HG03439 (cell line): ENCODE measurements around the gene SLC12A8.

Experiments
- ATAC-seq: cut with Tn5 transposase; IDR thresholded peaks from one replicate; pipeline ENCODE4 v1.9.1; 2021; ENCODE audit warnings: mild to moderate bottlenecking, moderate library complexity; ENCODE audit not compliant: unreplicated experiment

Gene SLC12A8, protein sequence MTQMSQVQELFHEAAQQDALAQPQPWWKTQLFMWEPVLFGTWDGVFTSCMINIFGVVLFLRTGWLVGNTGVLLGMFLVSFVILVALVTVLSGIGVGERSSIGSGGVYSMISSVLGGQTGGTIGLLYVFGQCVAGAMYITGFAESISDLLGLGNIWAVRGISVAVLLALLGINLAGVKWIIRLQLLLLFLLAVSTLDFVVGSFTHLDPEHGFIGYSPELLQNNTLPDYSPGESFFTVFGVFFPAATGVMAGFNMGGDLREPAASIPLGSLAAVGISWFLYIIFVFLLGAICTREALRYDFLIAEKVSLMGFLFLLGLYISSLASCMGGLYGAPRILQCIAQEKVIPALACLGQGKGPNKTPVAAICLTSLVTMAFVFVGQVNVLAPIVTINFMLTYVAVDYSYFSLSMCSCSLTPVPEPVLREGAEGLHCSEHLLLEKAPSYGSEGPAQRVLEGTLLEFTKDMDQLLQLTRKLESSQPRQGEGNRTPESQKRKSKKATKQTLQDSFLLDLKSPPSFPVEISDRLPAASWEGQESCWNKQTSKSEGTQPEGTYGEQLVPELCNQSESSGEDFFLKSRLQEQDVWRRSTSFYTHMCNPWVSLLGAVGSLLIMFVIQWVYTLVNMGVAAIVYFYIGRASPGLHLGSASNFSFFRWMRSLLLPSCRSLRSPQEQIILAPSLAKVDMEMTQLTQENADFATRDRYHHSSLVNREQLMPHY

DNA sequence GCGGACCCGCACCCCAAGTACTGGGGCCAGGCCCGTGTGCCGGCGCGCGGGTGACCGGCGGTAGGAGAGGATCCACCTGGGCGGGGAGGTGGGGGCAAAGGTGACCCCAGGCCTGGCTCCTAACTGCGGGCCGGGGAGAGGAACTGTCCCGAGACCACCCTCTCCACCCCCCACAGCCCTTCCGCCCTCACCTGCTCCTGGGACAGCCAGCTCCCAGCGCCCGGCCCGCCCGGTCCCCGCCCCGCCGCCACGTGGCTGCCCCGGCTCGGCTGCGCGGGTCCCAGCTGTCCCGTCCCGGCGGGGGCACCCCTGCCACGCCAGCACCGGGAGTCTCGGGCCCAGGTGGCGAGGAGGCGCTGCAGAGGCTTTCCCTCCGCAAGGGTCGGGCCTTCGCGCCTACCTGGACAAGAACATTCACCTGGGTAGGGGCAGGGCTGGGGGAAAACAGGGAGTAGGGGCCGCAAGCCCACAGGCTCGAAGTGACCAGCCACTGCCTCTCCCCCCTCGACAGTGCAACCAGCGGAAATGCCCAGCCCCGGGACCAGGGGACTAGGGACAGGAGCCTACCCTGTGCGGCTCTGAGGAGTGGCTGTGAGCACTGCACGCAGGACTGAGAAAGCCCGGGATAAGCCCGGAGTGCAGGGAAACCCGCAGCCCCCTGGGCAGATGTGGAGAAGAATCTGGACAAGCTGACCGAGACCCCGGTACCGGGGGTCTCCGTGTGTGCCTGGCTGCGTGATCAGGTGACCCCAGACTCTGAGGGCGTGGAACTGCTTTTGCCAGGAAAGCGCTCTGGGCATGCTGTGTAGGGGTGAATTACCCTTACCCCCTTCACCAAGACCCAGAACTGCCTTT, at the start of gene SLC12A8:
Gene SLC12A8 (minus strand): TSS at position 240 of the 855 bp plus-strand sequence. CDS start 1,399 bp downstream, outside the sequence.
- ATAC-seq, result no peak

DNA sequence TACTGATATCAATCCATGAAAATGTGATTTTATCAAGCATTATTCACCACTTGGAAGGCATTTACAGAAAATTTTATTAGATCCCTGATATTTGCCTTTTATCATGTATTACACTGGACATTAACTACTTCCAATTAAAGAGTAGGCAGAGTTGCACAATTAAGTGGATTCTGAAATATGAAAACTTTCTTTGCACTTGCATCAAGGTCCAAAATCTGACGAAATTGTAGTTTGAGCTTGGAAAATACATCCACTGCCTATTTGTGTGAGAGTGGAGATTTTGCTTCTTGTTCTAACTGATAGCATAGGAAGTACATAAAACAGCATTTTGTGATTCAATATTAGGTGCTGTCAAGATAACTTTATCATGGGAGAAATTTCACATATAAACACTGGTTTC, 49.6 kb upstream of the SLC12A8 start:
- ATAC-seq, result no peak

DNA sequence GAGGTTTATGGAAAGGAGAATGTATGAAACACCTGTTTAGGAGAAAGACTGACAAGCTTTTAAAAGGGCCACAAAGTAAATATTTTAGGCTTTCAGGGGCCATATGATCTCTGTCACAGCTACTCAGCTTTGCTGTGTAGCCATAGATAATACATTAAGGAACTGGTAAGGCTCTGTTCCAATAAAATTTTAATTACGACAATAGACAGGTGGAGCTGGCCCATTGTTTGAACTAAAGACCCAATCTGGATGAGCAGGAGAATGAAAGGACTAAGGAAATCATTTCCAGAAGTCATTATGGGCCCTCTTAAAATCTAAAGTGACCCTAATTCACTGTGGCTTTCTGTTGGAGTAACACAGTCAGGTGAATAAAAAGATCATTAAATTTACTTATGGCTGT, 48.5 kb upstream of the SLC12A8 start:
- no peak for ATAC-seq

DNA sequence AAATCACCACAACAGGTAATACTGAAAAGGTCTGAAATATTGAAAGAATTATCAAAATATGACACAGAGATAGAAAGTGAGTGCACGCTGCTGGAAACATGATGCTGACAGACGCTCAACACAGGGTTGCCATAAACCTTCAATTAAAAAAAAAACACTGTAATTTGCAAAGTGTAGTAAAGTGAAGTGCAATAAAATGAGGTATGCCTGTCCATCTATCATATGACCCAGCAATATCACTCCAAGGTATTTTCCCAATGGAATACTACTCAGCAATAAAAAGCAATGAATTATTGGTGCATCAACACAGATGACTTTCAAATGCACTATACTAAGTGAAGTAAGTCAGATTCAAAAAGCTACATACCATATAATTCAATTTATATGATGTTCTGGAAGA, 47.6 kb upstream of the SLC12A8 start:
- no peak for ATAC-seq

DNA sequence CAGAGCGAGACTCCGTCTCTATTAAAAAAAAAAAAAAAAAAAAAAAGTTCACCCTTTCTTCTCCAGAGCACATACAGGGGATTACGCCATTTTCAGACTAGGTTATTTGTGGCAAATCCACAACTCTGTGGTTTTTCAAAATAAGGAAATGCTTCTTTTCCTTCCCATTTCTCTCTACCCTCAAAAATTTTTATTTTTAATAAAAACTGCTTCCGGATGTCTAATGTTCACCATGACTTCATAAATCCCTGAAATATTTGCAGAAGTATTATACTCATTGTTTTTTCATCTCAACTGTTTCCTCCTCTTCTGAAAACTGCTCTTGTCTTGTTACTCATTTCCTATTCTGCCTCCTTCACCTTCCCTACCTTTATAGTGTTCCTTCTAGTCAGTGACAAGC, 45.0 kb upstream of the SLC12A8 start:
- no peak for ATAC-seq

DNA sequence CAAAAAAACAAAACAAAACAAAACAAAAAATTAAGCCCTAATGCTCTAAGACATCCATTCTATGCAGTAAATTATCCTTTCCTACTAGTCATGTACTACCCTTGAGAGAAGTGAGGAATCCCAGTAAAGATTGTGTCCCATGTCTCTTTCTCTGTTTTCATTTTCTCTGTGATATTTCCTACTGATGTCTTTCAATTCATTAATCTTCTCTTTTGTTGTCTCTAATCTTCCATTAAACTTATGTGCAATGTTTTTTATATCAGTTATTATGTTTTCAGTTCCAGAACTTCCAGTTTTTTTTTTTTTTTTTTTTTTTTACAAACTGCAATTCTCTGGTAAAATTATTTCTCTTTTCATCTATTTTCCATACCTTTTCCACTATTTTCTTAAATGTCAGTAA, 44.1 kb upstream of the SLC12A8 start:
- no peak for ATAC-seq

DNA sequence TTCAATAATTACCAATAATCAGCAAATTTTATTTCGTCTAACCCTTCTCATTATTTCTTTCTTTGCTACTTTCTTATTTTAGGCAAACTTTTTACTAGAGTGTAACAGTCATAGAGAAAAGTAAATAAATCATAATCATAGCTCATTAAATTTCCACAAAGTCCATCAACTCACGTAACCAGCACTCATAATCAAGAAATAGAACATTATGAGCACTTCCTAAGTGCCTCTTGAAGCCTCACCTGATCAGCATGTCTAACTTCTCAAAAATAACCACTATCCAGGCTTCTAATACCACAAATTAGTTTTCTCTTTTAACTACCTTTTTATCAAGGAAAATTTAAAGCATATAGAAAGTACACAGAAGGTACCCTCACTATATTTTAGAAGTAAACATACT, 38.4 kb upstream of the SLC12A8 start:
- ATAC-seq, result no peak

DNA sequence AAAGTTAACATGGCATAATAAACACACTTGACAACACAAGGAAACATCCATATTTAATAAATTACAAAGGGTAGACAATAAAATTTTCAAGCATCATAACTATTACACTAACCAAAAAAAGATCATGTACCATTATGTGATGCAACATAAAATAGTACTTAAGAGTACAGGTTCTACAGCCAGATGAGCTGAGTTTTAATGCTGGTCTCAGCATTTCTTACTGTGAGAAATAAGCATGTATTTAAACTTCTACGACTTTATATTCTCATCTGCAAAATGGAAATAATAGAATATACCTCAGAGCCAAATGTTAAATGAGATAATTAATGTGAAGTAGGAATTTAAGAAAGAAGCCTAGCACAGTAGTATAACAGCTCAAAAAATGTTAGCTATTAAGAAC, 33.7 kb upstream of the SLC12A8 start:
- no peak for ATAC-seq

DNA sequence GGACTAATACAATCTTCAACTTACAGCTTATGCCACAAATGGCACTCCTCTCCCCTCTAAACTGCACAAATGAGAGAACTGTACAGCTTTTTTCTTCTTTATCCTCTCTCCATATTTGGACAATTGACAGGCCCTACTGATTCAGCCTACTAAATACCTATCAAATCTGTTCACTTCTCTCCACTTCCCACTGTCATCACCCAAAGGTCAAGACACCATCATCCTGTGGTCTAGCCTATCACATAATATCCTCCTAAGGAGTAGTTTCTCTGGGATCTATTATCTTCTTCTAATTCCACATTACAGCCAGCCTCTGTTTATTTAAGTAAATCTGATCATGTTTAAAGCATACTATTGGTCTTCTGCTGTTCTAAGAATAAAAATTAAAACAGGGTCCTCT, 33.0 kb upstream of the SLC12A8 start:
- ATAC-seq, result no peak

DNA sequence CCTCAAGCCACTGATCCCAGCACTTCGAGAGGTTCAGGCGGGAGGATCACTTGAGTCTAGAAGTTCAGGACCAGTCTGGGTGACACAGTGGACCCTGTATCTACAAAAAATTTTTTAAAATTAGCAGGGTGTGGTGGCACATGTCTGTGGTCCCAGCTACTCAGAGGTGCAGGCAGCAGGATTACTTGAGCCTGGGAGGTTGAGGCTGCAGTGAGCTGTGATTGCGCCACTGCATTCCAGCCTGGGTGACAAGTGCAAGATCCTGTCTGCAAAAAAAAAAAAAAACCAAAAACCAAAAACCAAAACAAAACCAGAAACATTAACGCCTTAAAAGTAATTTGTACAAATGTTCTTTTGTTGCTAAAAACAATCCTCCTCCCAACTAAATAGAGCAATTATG, 27.9 kb upstream of the SLC12A8 start:
- no peak for ATAC-seq

DNA sequence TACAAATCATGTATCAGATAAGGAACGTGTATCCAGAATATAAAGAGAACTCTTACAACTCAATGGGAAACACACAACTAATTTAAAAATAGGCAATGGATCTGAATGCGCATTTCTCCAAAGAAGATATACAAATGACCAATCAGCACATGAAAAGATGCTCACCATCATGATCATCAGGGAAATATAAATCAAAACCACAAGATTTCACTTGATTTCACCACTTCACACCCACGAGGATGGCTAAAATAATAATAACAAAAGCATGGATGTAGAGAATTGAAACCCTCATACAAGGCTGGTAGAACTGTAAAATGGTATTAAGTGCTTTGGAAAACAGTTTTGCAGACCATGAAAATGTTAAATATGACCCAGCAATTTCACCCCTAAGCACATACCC, 26.7 kb upstream of the SLC12A8 start:
- ATAC-seq, result no peak

DNA sequence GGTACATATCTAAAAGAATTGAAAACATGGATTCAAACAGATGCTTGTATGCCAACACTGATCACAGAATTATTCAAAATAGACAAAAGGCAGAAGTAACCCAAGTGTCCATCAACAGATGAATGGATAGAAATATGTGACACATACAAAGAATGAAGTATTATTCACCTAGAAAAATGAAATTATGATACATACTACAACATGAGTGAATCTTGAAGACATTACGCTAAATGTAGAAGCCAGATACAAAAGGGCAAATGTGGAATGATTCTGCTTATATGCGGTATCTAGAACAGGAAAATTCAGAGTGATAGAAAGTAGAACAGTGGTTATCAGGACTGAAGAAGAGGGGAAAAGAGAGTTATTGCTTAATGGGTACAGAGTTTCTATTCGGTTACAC, 26.2 kb upstream of the SLC12A8 start:
- no peak for ATAC-seq

DNA sequence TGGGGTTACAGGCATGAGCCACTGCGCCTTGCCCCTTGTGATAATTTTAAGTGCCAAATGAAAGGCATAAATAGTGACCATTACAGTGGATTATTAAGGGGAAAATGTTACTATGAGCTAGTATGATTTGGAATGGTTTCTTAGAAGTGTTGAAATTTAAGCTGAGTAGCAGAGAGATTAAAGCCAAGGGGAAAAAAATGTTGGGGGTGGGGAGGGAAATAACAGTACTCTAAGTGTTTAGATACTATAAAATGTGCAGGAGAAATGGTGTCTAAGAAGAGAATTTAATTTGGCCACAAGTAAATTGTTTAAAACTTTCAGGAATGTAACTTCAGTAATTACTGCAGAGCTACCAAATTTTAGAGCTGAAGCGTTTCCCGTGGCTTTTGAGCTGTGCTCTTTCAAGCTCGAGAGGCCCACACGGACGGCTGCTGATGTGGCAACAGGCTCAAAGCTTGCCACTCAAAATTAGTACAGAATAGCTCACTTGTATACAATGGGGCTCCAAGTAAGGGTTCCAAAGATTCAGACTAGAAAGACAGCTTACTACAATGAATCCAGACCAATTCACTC, 23.9 kb upstream of the SLC12A8 start:
- no peak for ATAC-seq

DNA sequence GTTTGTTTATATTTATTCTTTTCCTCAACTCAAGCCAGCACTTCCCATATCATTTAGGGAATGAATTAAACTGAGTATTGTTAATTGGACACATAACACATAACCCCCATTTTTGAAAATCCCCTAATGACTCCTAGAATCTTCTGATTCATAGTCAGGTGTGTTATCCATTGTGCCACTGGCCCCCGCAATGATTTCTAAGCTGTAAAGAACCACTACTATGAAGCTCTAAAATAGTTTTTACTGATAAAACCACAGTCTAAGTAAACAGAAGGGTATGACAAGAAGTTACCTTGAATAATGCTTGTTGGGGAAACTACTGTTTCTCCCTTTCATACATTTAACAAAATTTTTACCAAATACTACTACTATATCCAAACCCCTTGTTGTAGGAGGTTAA, 22.3 kb upstream of the SLC12A8 start:
- ATAC-seq, result no peak

DNA sequence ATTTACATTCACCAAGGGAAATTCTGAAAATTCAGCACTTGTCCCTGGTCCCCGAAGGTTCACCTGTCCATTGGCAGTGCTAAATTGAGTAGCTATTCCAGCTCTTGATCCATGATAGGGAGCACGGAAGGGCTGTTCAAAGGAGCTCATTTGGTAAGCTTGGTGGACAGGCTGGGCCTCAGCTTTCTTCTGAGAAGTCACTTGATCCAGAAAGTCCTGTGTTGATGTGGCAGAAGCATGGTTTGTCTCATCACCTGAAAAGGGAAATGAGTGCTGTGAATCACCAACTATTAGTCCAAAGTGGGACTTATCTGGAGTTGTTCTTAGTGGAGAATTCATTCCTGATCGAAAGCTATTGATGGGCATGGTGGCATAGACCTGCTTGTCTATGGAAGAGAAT, 19.9 kb upstream of the SLC12A8 start:
- ATAC-seq, result no peak

DNA sequence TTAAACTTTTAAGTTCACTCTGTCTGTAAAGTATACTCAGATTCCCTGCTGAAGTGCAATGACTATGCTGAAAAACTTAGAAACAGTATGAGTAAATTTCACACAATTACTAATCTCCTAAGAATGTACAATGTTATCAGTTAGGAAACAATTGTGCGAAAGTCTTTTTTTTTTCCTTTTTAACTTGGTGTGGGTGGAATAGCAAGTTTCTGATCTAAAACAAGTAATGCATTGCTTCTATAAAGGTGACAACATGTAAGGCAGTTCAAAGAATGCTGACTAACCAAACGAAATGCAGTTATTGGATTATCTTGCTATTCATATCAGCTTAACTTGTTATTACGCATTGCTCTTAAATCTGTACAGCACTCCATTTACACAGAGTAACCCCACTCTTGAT, 19.3 kb upstream of the SLC12A8 start:
- ATAC-seq, result no peak

DNA sequence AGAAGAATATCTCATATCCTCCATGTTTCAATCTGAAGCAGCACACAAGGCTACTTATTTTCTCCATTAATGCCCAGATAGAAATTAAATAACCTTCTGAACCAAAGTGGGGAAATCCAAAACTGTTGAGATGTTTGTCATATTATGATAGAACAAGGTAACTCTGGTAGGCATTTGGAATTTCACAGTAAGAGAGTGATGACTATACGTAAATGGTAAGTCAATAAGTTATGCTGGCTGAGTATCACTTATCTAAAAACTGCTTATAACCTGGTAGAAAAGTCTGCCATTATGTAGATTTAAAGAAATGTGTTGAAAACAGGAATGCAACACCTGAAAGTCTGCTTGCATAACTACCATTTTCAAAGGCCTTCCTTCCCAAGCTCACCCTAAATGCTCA, 17.2 kb upstream of the SLC12A8 start:
- ATAC-seq, result no peak

DNA sequence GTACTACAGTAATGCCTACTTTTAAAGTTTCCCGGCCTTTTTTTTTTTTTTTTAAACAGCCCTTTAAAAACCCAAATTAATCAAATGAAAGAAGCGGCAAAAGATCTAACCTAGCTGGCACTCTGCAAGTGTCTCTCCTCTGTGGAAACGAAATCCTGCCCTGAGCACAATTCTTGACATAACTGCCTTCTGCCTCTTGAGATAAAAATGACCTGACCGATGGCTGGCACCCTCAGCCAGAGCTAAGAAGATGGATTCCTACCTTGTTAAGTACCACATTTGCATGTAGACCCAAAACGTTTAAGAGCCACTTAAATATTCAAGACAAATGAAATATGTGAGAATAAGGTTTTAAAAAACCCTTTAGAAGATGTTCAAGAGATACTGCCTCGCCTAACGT, 16.6 kb upstream of the SLC12A8 start:
- no peak for ATAC-seq

DNA sequence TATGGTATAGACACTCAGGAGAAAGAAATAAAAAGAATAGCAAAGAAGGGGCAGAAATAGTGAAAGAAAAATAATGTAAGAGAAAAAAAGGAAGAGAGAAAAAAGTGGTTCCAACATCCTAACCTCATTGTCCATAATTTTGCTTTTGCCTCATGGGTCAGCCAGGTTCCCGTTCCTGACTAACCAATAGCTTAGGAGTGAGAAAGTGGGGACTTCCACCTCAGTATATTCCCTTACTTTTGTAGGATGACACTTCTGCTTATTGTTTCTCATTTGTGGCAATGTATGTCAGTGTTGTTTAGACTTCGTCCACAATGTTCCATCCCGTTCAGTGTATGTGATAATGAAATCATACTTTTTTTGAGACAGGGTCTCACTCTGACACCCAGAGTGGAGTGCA, 9.3 kb upstream of the SLC12A8 start:
- no peak for ATAC-seq

DNA sequence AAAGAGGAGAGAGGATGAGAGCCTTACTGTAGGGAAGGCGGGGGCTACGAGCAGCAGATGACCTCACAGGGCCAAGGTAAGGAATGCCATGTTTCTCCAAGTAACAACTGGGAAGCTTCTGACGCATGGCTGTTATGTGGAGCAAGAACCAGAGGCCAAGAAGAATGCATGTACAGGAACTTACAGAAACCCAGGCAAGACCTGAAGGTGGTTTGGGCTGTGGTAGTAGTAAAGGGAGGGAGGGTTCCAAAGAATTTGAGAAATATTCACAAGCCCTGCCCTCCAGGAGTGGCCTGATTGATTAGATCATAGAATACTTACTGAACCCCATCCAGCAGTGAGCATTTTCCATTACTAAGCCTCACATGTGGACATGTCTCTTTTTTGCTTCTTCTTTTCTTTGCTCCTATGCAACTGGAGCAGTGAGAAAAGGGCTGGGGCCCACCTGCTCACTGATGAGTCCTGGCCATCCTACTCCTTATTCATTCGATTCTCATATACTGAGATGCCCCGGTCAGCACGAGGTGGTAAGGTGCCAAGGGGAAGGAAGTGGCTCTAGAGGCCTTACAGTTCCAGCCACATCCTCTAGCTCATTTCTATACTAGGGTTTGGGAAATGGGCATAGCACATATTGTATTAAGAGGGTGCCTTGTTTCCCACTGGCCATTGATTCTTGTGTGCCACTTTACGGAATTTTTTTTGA, 8.3 kb upstream of the SLC12A8 start:
- no peak for ATAC-seq

DNA sequence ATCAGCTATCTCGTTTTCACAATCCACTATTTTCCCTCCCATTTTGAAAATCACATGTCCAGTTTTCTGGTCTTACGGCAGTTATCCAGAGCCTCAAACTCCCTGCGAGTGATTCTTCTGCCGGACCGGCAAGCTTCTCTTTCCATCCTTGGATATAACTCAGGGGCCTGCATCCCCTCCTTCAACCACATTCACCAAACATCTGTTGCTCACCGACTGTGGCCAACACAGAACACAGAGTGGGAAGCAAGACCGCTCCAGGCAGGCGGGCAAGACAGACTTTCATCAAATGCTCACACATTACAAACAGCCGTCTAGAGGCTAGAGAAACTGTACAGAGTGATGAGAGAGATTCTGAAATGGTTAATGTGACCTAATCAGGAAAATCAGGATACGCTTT, 7.6 kb upstream of the SLC12A8 start:
- no peak for ATAC-seq
